H1 (cell line): ENCODE results near the gene ADAM22. TPM values are rescaled to one million over a fixed set of nuclear protein-coding genes. Genes with fewer than 3 reads are reported as not detected.

Experiments
- CHD1 ChIP-seq: IDR thresholded peaks from 2 replicates; pipeline ENCODE4 v1.6.1; 2012; ENCODE audit warnings: low read depth, low read length, improper control_type of control experiment
- CHD7 ChIP-seq: fragments of 300-600 bp; sonication (generic); IDR thresholded peaks from 2 replicates; pipeline ENCODE4 v1.7.1; 2012; ENCODE audit warnings: low read length, moderate library complexity, mild to moderate bottlenecking, inconsistent platforms; ENCODE audit not compliant: insufficient replicate concordance
- CTBP2 ChIP-seq: IDR thresholded peaks from 2 replicates; pipeline ENCODE4 v1.7.0; 2011; ENCODE audit warnings: borderline replicate concordance, mild to moderate bottlenecking, moderate library complexity, mixed read lengths, low read length; ENCODE audit not compliant: insufficient read depth, insufficient read length
- FOSL1 ChIP-seq: IDR thresholded peaks from 2 replicates; pipeline ENCODE4 v1.6.1; 2011; ENCODE audit warnings: mild to moderate bottlenecking, low read depth, low read length, moderate library complexity; ENCODE audit not compliant: insufficient read depth
- GABPA ChIP-seq: IDR thresholded peaks from 2 replicates; pipeline ENCODE4 v1.6.1; 2011; ENCODE audit warnings: mild to moderate bottlenecking, low read length, moderate library complexity, borderline replicate concordance; ENCODE audit not compliant: insufficient read depth
- GTF2F1 ChIP-seq: IDR thresholded peaks from 2 replicates; pipeline ENCODE4 v1.6.1; 2012; ENCODE audit warnings: low read depth, low read length, improper control_type of control experiment, borderline replicate concordance
- MAFK ChIP-seq: IDR thresholded peaks from 2 replicates; pipeline ENCODE4 v1.6.1; 2012; ENCODE audit warnings: low read depth, mild to moderate bottlenecking, improper control_type of control experiment, low read length
- MAX ChIP-seq: IDR thresholded peaks from 2 replicates; pipeline ENCODE4 v1.6.1; 2012; ENCODE audit warnings: inconsistent platforms
- RNF2 ChIP-seq: fragments of 200-900, 300-1000 bp; sonication (generic); IDR thresholded peaks from 2 replicates; pipeline ENCODE4 v1.7.1; 2016; ENCODE audit warnings: borderline replicate concordance, low read depth, mild to moderate bottlenecking, antibody characterized with exemption, low read length; ENCODE audit not compliant: poor library complexity, severe bottlenecking; ENCODE audit errors: missing control alignments
- TAF7 ChIP-seq: optimal IDR thresholded peaks from 2 replicates; pipeline ENCODE3; 2011; ENCODE audit warnings: low read depth, mild to moderate bottlenecking, inconsistent platforms, low read length, moderate library complexity, borderline replicate concordance
- TEAD4 ChIP-seq: IDR thresholded peaks from 2 replicates; pipeline ENCODE4 v1.6.1; 2012; ENCODE audit warnings: low read depth, low read length, inconsistent platforms, mixed read lengths
- polyA plus RNA-seq, 7 experiments: library from polyadenylated mRNA; depleted of rRNA in 3 of 7; stranded (reverse) in 5 of 7; unstranded in 2 of 7; fragments of >200 nt in 5 of 7; fragments of 200-250 nt in 2 of 7; gene quantifications; 1 replicate in 5 of 7; 2 replicates in 1 of 7; 4 replicates in 1 of 7; pipeline versions ENCODE4 v1.2.1 to v1.2.3, GENCODE V29; 2011 to 2013; ENCODE audit warnings: missing spikeins in 2 of 7, mixed read lengths in 2 of 7
- total RNA-seq: library from RNA; stranded (reverse); fragmentation: NEBNext Ultra II Directional; extraction: Animal tissue kit (Norgen Biotek cat#: 25700); gene quantifications from 2 replicates; pipeline ENCODE4 v1.2.1, GENCODE V29; 2021

ADAM22 gene
- total and polyA plus RNA-seq, 2 of the 8 experiments (the other 6 are each of a cell fraction or from before 2014, with no cell fraction given): 4.6 to 21.4 TPM

DNA sequence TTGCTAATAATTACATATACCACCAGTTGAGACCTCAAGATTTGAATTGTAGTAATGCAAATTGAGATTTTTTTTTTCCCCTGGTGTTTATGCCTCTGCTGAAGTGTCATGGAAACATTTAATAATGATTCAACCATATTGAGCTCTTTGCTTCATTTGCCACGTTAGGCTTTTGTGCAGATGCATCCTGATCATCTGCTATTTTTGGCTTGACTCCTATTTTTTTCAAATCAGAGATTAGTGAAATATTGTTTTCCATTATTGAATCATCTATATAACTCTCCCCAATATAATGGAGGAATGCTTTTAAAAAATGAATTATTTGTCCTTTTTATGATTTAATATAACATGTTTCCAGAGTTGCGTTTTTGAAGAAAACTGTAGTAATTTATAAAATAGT lies 170.7 kb downstream of the ADAM22 start (continued):
- TF ChIP-seq CHD7: no peak
- TF ChIP-seq MAFK: no peak
- TF ChIP-seq CTBP2: no peak
- no peak for TF ChIP-seq TAF7
- TF ChIP-seq MAX: no peak
- no peak for TF ChIP-seq FOSL1
- no peak for TF ChIP-seq RNF2
- TF ChIP-seq GTF2F1: no peak
- TF ChIP-seq TEAD4: no peak
- no peak for TF ChIP-seq GABPA
- no peak for TF ChIP-seq CHD1
